ENCODE data around the gene PLXNA2.
A peak's percentile ranks its signal among the peaks of the same experiment; 100 is the strongest.

The PLXNA2 gene

GRCh38 chr1:208146650-208147049, 97.5 kb downstream of the PLXNA2 start:
- no peak for DNase-seq (ENCODE audit: low read depth in 1 of 2, low spot score in 1 of 2)

DNA sequence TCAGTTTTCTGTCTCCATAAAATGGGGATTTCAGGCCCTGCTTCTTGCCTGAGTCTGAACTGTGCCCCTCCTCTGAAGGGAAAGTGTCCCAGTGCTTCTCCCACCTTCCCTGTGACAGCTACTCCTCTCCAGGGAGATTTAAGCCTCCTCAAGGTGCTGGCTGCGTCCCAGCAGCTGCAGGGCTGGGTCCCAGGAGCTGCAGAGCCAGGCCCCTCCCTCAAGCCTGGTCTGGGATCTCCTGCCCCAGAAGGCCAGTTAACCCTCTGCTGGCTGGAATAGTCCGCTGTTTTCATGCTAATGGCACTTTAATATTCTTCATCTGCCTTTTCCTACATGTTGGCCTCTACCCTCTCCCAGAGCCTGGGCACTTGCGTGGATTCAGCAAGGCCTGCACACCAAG, 99.0 kb downstream of the PLXNA2 start:
- DNase-seq (ENCODE audit: low read depth in 1 of 2, low spot score in 1 of 2), result no peak

DNA sequence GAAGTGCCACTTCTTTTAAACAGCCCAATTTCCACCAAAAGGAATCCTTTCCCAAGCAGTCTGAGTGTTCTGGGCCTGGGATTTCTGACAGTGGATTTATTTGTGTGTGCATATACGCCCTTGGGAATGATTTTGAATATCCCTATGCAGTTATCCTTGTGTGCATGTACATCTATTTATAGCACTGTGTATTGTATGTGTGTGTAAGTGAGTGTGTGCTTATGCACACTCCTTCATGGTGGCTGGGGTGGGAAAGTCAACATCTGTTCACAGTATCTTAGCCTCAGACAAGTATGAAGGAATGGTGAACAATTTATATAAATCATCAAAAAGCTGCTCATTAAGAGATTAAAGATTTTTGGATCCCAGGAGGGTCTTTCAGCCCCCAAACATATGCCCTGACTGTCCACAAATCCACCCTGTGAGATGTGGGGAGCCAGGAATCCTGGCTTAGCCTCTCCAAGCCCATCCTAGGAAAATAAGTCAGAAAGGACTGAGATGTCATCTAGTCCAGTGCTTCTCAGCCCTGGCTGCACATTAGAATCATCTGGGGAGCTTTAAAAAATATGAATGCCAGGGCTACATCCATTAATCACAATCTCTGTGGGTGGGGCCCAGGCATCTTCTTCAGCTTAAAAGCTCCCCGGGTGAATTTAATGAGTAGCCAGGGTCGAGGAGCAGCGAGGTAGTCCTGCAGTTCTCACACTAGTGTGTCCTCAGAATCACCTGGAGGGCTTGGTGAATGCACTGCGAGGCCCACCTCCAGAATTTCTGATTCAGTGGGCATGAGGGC, 101.4 kb downstream of the PLXNA2 start:
- DNase-seq (ENCODE audit: low read depth in 1 of 2, low spot score in 1 of 2), result no peak

DNA sequence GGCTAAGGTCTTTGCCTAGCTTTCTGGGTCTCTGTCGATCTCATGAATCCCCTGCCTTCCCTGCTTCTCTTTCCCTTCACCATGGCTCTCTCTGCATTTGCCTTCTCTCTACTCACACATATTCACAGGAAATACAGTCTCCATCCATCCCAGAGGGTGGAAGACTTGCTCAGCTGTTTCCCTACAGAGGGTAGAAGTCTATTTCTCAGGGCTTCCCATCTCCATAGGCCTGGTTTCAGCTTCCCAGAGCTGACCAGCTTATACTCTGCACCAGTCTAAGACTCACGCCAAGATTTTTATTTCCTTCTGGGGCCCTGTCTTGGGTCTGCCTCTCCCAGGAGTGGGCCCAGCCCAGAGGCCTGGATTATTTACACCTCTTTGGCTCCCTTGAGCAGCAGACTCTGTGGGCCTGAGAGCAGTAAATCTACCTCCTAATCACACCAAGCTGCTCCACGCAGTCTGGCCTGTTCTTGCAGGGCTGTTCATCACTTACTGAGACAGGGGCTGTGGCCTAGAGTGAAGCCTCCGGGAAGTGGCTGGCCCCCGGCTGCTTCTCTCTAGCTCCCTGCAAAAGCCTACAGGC, 102.5 kb downstream of the PLXNA2 start:
- no peak for DNase-seq (ENCODE audit: low read depth in 1 of 2, low spot score in 1 of 2)

DNA sequence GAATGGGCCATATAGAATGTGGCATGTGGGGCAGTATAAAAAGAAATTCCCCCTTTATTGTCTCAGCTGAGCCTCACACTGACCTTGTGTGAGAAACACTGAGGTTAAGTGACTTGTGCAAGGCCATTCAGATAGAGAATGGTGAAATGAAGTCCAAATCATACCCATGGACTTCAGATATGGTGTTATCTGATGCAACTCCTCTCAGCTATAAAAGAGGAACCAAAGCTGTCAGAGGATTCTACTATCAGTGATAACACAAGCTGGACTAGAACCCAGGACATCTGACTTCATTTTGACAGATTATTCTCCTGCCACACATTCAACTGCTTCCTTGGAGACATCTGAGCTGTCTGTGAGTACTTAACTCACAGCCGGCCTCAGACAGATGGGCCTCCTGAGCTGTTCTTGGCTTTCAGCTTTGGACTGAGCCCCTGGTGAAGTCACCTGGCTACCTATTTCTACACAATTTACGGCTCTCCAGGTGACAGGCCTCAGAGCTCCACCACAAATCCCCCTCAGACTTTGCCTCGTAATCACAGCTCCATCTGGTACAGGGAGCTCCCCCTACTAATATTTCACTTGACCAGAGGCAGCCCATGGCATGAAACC, 104.6 kb downstream of the PLXNA2 start:
- no peak for DNase-seq (ENCODE audit: low read depth in 1 of 2, low spot score in 1 of 2)

DNA sequence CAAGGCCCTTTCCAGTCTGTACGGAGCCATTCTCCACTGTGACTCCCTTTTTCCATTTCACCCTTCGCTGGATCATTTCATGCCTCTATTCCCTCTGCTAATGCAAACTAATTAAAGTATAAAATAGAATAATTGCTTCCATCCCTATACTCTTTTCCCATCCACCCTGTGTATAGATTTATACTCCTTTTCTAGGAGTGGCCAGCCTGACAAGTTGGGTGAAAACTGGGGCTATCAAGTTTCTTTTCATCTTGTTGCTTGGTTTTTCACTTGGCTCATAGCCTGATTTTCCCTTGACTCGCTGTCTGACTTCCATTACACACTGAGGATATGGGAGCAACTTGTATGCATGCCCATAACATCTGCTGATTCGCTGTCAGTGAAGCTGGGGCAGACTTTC, 107.0 kb downstream of the PLXNA2 start:
- DNase-seq (ENCODE audit: low read depth in 1 of 2, low spot score in 1 of 2), result no peak

DNA sequence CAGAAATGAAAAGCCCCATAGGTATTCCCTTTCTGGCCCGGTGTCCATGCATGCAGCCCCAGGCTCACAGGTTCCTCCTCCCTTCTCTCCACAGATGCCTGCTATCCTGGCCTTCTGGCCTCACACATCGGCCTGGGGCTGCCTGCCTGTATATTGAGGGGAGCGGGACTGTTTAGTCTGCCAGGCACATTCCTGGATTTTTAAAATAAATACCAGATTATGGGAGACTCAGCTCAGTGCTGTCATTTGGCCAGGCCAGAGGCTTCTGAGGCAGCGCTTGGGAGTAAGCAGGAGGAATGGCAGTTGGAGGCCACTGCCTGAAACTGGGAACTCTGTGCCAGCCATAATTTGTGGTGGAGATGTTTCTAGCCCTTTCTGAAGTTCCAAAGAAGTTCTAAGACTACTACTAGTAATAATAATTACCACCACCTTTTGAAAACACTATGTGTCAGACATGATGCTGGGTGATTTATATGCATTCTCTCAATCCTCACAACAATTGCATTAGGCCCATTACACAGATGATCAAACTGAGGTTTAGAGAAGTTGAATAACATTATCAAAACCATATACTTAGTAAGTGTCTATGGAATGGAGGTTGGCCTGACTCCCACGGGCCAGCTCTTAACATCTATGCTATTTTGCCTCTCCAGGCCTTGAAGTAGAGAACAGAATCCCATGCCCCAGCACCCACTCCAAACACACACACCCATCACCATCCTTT, 107.6 kb downstream of the PLXNA2 start:
- DNase-seq (ENCODE audit: low read depth in 1 of 2, low spot score in 1 of 2), result no peak

DNA sequence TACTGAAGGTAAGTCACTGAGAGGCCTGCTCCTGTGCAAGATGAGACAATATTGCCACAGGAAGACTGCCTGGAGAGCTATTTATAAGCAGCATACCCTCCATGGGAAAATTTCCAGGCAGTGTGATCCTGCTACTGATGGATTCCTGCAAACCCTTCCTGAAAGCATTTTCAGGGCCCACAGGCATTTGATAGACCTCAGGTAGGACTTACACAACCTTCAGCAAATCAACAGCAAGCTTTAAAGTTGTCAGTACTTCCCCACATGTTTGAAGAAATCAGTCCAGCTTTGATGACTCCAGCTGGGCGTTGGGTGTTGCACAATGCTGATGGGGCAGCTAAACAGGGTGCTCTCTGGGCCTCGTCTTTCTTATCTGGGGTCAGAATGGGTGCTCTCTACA, 108.8 kb downstream of the PLXNA2 start:
- DNase-seq (ENCODE audit: low read depth in 1 of 2, low spot score in 1 of 2), result no peak

GRCh38 chr1:208134491-208134890, 109.7 kb downstream of the PLXNA2 start:
- DNase-seq (ENCODE audit: low read depth in 1 of 2, low spot score in 1 of 2), result no peak

DNA sequence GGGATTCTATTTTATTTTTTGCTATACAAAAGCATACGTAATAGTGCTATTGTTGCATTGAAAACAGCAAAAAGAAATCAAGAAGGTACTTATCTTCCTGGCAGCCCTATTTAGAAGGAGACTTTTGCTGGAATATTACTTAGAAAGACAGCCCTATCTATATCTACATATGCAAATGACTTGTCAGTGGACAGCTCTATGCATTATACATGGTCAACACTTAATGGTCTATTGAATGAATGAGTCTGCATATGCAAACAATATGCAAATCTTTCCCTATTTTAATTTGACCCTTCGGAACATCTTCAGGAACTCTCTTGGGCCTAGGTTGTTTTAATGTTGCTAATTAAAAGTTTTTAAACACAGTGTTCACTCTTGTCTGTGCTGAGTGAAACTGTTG, 110.8 kb downstream of the PLXNA2 start:
- DNase-seq (ENCODE audit: low read depth in 1 of 2, low spot score in 1 of 2), result no peak

DNA sequence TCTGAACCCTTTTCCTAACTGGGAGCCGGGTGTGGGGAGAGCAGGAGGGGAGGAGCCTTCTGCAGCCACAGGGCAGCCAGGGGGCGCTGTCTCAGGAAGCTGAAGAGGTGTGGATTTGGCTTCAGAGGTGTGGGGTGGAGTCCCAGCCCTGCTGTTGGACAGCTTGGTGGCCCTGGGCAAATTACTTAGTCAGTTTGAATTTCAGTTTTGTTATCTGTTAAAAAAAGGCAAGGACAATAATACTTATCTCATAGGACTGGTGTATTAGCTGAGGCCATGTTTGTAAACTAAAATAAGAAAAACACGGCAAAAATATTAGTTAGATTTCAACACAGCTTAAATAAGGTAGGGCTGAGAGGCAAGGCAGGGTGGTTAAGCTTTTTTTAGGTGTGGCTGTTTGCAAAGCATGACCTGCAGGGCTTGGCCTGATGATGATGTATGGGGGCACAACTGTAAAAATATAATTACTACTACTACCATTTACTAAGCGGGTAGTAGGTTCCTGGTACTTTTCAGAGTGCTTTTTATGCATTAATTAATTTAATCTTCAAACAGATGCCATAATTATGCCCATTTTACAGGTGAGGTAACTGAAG, 111.8 kb downstream of the PLXNA2 start:
- peak in 1 of 2 donors; percentile 29 for DNase-seq (ENCODE audit: low read depth in 1 of 2, low spot score in 1 of 2)

GRCh38 chr1:208131621-208132286, 112.4 kb downstream of the PLXNA2 start:
- DNase-seq (ENCODE audit: low read depth in 1 of 2, low spot score in 1 of 2), result no peak

DNA sequence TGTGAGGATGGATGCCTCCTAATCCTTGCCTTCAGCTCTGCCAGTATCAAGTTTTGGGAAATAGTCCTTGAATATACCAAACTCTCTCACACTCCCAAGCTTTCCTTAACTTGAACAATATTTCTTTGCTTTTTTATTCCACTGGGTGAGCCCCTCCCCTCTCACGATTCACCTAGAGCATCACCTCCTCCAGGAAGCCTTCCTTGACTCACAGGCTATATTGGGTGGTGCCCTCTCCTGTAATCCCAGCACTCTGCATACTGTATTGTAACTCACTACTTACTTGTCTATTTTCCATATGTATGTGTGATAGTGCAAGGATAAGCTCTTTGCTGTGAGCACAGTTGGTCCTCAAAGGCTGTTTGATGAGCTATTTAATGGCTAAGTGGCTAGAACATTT, 114.7 kb downstream of the PLXNA2 start:
- no peak for DNase-seq (ENCODE audit: low read depth in 1 of 2, low spot score in 1 of 2)

DNA sequence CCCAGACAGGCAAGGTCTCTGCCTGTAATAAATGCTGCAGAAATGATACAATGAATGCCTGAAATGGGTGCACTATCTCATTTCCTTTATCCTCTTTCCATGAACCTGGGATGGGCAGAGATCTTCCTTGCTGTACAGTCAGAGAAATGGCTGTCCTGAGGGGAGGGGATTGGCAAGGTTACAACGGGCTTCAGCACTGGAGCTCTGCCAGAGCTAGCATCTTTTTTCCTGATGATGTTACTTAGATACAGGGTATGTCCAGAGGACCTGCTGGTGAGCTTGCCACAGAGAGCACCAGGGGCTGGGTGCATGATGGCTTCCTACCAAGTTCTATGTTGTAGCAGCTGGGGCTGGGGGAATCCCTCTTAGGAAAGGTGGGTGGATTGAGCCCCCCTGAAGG, 115.1 kb downstream of the PLXNA2 start:
- DNase-seq (ENCODE audit: low read depth in 1 of 2, low spot score in 1 of 2), result no peak

DNA sequence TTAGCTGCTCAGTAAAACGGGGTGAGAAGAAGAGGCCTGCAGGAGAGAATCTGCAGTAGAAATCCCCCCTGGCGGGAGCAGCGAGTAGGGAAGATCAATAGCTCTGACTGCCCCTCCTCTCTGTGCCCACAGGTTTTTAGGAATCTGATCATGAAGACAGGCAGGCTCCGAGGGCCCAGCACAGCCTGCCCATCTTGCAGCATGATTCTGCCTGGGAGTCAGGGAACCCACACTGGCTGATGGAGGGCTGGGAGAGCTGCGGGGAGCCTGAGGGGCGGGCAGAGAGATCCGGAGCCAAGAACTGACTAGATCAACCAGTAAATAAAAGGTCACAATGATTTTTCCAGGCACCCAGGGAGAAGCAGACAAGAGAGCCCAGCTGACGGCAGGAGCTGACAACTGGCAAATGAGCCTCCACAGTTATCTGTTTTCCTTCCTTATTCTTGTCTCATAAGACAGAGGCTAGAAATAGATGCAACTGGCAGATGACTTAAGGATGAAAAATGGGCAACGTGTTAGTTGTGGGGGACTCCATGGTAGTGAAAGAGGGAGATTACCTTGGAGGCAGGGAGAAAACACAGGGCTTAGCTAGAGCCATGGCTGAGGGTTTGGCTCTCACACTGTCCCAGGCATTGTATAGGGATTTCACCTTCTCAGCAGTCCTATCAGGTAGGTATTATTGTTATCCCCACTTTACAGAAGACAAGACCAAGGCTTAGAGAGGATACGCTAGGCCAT, 116.2 kb downstream of the PLXNA2 start:
- no peak for DNase-seq (ENCODE audit: low read depth in 1 of 2, low spot score in 1 of 2)

- no peak for DNase-seq (ENCODE audit: low read depth in 1 of 2, low spot score in 1 of 2)
These were observed 116.9 kb downstream of the PLXNA2 start for GRCh38 chr1:208127284-208127683.

DNA sequence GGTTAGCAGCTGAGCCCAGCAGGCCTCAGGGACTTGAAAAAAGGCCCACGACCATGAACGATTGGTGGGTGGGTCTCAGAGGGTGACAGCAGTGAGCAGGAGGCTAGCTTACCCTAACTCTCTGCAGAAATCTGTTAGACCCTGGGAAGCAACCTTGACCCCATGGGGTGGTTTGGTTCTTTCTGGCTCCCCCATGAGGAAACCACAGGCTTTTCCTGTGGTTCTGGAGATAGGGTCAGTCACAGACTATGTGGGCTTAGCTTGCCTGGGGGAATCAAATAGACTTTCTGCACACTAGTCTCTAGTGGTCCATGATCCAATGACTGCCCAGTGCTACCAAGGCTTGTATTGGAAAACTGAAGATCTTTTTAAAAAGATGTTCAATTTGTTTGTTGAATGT, 118.1 kb downstream of the PLXNA2 start:
- DNase-seq (ENCODE audit: low read depth in 1 of 2, low spot score in 1 of 2), result no peak

DNA sequence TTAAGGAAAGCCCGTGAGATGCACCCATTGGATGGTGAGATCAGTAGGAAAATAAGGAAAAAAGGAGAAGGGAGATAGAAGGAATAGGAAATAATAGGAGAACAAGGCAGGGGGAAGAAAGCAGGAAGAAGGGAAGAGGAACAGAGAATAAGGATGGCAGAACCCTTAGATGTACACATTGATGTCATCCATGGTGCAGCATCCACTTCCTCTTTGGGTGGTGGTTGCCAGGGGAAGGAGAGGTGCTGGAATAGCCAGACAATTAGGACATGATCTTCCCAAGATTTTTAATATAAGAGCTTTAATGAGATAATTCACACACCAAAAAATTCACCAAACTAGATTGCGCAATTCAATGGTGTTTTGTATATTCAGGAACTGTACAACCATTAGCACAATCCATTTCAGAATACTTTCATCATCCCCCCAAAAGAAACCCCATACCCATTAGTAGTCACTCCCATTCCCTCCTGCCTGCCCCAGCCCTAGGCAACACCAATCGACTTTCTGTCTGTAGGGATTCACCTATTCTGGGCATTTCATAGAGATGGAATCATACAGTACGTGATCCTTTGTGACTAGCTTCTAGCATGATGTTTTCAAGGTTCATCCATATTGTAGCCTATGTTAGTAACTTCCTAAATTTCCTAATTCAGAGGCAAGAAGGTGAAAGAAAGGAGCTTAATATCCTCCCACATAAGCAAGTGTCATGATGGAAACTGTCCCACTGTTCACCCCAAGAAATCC, 121.4 kb downstream of the PLXNA2 start:
- no peak for DNase-seq (ENCODE audit: low read depth in 1 of 2, low spot score in 1 of 2)

DNA sequence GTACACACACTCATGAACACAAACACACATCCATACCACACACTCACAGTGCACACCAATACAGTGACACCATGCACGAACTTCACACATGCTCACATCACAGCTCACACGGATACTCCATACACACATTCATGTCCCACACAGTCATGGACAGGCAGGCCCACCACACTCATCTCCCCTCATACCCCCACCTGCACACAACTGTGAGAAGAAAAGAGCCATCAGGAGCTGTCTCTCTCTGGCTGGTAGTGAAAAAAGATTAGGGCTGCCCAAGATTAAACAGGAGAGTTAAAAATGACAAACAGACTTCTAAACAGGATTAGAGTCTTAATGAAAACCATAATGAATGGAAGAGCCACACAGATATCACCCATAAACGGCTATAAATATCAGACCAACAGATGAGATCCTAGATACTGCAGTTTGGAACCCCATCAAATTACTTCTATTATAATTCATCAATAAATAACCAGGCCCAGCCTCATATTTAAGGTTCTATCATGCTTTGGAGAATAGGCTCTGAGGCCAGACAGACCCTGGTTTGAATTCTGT, 122.3 kb downstream of the PLXNA2 start:
- no peak for DNase-seq (ENCODE audit: low read depth in 1 of 2, low spot score in 1 of 2)
